ENCODE data around the gene WNK3.

- no peak for TF ChIP-seq EZH2 (optimal IDR thresholded peaks at IDR 0.05; ENCODE audit: low read depth, low read length)
- no peak for TF ChIP-seq CTCF (IDR thresholded peaks at IDR 0.05; ENCODE audit: low read length)
Measured at GRCh38 chrX:54208531-54208930, 149.3 kb downstream of the WNK3 start.

All from MM.1S (cell line).